HEK293 (cell line): Measurements from ENCODE around the gene XYLB.

ENCODE experiments used
- EGR2 ChIP-seq: fragments of 450-650 bp; formaldehyde crosslinking; IDR thresholded peaks from 2 replicates; pipeline ENCODE4 v1.5.1; 2016; ENCODE audit warnings: low read depth, missing biosample characterization, missing genetic modification characterization
- IKZF3 ChIP-seq: fragments of 450-650 bp; IDR thresholded peaks from 2 replicates; pipeline ENCODE4 v1.5.0; 2018; ENCODE audit warnings: missing biosample characterization, mild to moderate bottlenecking, missing genetic modification characterization, moderate library complexity
- KLF10 ChIP-seq: fragments of 450-650 bp; IDR thresholded peaks from 2 replicates; pipeline ENCODE4 v1.5.1; 2018; ENCODE audit warnings: missing biosample characterization, mild to moderate bottlenecking, missing genetic modification characterization
- KLF7 ChIP-seq: fragments of 450-650 bp; formaldehyde crosslinking; IDR thresholded peaks from 2 replicates; pipeline ENCODE4 v1.5.1; 2016; ENCODE audit warnings: missing biosample characterization, missing genetic modification characterization, borderline replicate concordance
- KLF9 ChIP-seq: fragments of 450-650 bp; formaldehyde crosslinking; IDR thresholded peaks from 2 replicates; pipeline ENCODE4 v1.5.1; 2016; ENCODE audit warnings: missing biosample characterization, missing genetic modification characterization, low read depth
- PATZ1 ChIP-seq: fragments of 450-650 bp; formaldehyde crosslinking; IDR thresholded peaks from 2 replicates; pipeline ENCODE4 v1.5.1; 2016; ENCODE audit warnings: missing biosample characterization, missing genetic modification characterization
- PRDM1 ChIP-seq: fragments of 450-650 bp; formaldehyde crosslinking; IDR thresholded peaks from 2 replicates; pipeline ENCODE4; 2016; ENCODE audit warnings: missing biosample characterization, missing genetic modification characterization
- ZBTB11 ChIP-seq: fragments of 450-650 bp; formaldehyde crosslinking; conservative IDR thresholded peaks from 2 replicates; pipeline ENCODE4 v1.5.1; 2016; ENCODE audit warnings: low read depth, missing biosample characterization, missing genetic modification characterization
- ZBTB21 ChIP-seq: fragments of 450-650 bp; formaldehyde crosslinking; IDR thresholded peaks from 2 replicates; pipeline ENCODE4 v1.5.1; 2017; ENCODE audit warnings: missing biosample characterization, missing genetic modification characterization
- ZBTB26 ChIP-seq: fragments of 450-650 bp; formaldehyde crosslinking; optimal IDR thresholded peaks from 2 replicates; pipeline ENCODE3; 2016; ENCODE audit warnings: missing biosample characterization, mild to moderate bottlenecking, missing genetic modification characterization
- ZBTB7A ChIP-seq: fragments of 450-650 bp; formaldehyde crosslinking; IDR thresholded peaks from 2 replicates; pipeline ENCODE4 v1.5.1; 2016; ENCODE audit warnings: low read depth, missing biosample characterization, missing genetic modification characterization
- ZNF112 ChIP-seq: fragments of 450-650 bp; formaldehyde crosslinking; IDR thresholded peaks from 2 replicates; pipeline ENCODE4 v1.5.0; 2017; ENCODE audit warnings: missing biosample characterization, missing genetic modification characterization
- ZNF132 ChIP-seq: fragments of 450-650 bp; formaldehyde crosslinking; IDR thresholded peaks from 2 replicates; pipeline ENCODE4 v1.5.1; 2017; ENCODE audit warnings: missing biosample characterization, missing genetic modification characterization, borderline replicate concordance
- ZNF174 ChIP-seq: fragments of 450-650 bp; formaldehyde crosslinking; IDR thresholded peaks from 2 replicates; pipeline ENCODE4 v1.5.0; 2017; ENCODE audit warnings: missing biosample characterization, mild to moderate bottlenecking, missing genetic modification characterization
- ZNF324 ChIP-seq: fragments of 450-650 bp; formaldehyde crosslinking; IDR thresholded peaks from 2 replicates; pipeline ENCODE4 v1.5.1; 2016; ENCODE audit warnings: missing biosample characterization, missing genetic modification characterization
- ZNF398 ChIP-seq: fragments of 450-650 bp; formaldehyde crosslinking; IDR thresholded peaks from 2 replicates; pipeline ENCODE4 v1.5.1; 2017; ENCODE audit warnings: missing biosample characterization, missing genetic modification characterization
- ZNF404 ChIP-seq: fragments of 450-650 bp; formaldehyde crosslinking; IDR thresholded peaks from 2 replicates; pipeline ENCODE4 v1.5.1; 2017; ENCODE audit warnings: missing biosample characterization, missing genetic modification characterization
- ZNF433 ChIP-seq: fragments of 450-650 bp; formaldehyde crosslinking; IDR thresholded peaks from 2 replicates; pipeline ENCODE4 v1.5.1; 2016; ENCODE audit warnings: missing biosample characterization, missing genetic modification characterization, low read depth
- ZNF501 ChIP-seq: fragments of 450-650 bp; formaldehyde crosslinking; IDR thresholded peaks from 2 replicates; pipeline ENCODE4 v1.5.1; 2016; ENCODE audit warnings: missing biosample characterization, missing genetic modification characterization
- ZNF610 ChIP-seq: fragments of 450-650 bp; formaldehyde crosslinking; IDR thresholded peaks from 2 replicates; pipeline ENCODE4 v1.5.1; 2016; ENCODE audit warnings: missing biosample characterization, missing genetic modification characterization, borderline replicate concordance
- ZNF658 ChIP-seq: fragments of 450-650 bp; formaldehyde crosslinking; IDR thresholded peaks from 2 replicates; pipeline ENCODE4; 2016; ENCODE audit warnings: missing biosample characterization, missing genetic modification characterization
- ZNF776 ChIP-seq: fragments of 450-650 bp; formaldehyde crosslinking; IDR thresholded peaks from 2 replicates; pipeline ENCODE4 v1.5.0; 2017; ENCODE audit warnings: missing biosample characterization, missing genetic modification characterization, borderline replicate concordance
- ZNF837 ChIP-seq: fragments of 450-650 bp; formaldehyde crosslinking; IDR thresholded peaks from 2 replicates; pipeline ENCODE4 v1.5.1; 2016; ENCODE audit warnings: missing biosample characterization, missing genetic modification characterization
- ZNF843 ChIP-seq: fragments of 450-650 bp; formaldehyde crosslinking; IDR thresholded peaks from 2 replicates; pipeline ENCODE4 v1.5.1; 2016; ENCODE audit warnings: missing biosample characterization, missing genetic modification characterization
- ZSCAN16 ChIP-seq: fragments of 450-650 bp; formaldehyde crosslinking; IDR thresholded peaks from 2 replicates; pipeline ENCODE4 v1.5.1; 2016; ENCODE audit warnings: missing biosample characterization, missing genetic modification characterization
- ZXDB ChIP-seq: fragments of 450-650 bp; formaldehyde crosslinking; IDR thresholded peaks from 2 replicates; pipeline ENCODE4 v1.5.1; 2016; ENCODE audit warnings: missing biosample characterization, missing genetic modification characterization
- TF ChIP-seq, protein P1 (sequence below): fragments of 450-650 bp; formaldehyde crosslinking; IDR thresholded peaks from 2 replicates; pipeline ENCODE4 v1.5.1; 2016; ENCODE audit warnings: missing biosample characterization, missing genetic modification characterization, borderline replicate concordance
- TF ChIP-seq, protein P2 (sequence below): fragments of 450-650 bp; formaldehyde crosslinking; IDR thresholded peaks from 2 replicates; pipeline ENCODE4 v1.5.1; 2016; ENCODE audit warnings: missing biosample characterization, missing genetic modification characterization

XYLB gene

DNA sequence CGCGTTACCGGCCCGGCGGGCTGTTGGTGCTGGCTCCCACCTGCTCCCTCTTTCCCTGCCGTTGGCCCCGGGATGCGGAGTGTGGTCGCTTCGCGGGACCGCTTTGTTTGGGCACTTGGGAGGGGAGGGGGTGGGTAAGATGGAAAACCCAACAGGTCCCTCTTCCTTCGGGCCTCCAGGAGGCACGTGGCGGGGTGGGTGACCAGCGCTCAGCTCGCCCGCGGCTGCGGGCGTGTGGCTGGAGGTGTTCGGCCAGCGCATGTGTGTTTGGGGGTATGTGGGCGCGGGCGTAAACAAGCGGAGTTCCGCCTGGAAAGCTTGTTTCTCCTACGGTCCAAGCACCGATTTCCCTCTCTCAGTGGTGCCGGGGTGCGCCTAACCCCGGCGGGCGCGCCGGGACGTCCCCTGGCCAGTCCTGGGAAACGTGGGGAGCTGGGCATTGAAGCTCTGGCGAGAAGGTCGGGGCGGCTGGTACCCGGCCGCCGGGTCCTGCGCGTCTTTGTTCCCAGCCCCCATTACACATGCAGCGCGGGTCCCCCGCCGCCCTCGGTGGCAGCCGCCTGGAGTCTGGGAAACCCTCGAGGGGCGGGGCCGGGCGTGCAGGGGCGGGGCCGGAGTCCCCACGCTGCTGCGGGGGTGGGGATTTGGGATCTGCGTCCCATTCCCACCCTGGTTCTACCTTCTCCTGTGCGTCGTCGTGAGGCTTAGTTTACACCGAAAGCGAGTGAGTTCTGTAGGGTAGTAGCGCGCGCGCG, 108.5 kb downstream of the XYLB start (continued):
- TF ChIP-seq ZBTB26 (tag by site-specific recombination) (peak; percentile 67), ZNF132 (tag by site-specific recombination) (no peak), ZNF398 (0 out of 2 replicates have a peak, but pooled peaks have one; percentile 10), KLF10 (tag by site-specific recombination) (peak; percentile 83), ZNF433 (no peak), KLF7 (no peak), ZBTB21 (tag by site-specific recombination) (no peak), ZNF112 (no peak), ZNF658 (no peak), ZNF837 (tag by site-specific recombination) (no peak), ZNF174 (no peak), ZNF610 (tag by site-specific recombination) (no peak), ZXDB (tag by site-specific recombination) (peak; percentile 51), KLF9 (peak; percentile 82), ZNF404 (tag by site-specific recombination) (no peak), ZNF843 (tag by site-specific recombination) (0 out of 2 replicates have a peak, but pooled peaks have one; percentile 48), IKZF3 (tag by site-specific recombination) (peak; percentile 68; the same call in 1 of the 2 replicates), PRDM1 (tag by site-specific recombination) (no peak), ZNF324 (tag by site-specific recombination) (no peak), ZSCAN16 (tag by site-specific recombination) (peak; percentile 94), ZNF501 (tag by site-specific recombination) (peak; percentile 29; the same call in 1 of the 2 replicates), PATZ1 (tag by site-specific recombination) (peak; percentile 60; the same call in 1 of the 2 replicates), ZNF776 (tag by site-specific recombination) (no peak), ZBTB7A (no peak), ZBTB11 (tag by site-specific recombination) (0 out of 2 replicates have a peak, but pooled peaks have one; percentile 17), EGR2 (tag by site-specific recombination) (peak; percentile 60)
- TF ChIP-seq, protein P1, sequence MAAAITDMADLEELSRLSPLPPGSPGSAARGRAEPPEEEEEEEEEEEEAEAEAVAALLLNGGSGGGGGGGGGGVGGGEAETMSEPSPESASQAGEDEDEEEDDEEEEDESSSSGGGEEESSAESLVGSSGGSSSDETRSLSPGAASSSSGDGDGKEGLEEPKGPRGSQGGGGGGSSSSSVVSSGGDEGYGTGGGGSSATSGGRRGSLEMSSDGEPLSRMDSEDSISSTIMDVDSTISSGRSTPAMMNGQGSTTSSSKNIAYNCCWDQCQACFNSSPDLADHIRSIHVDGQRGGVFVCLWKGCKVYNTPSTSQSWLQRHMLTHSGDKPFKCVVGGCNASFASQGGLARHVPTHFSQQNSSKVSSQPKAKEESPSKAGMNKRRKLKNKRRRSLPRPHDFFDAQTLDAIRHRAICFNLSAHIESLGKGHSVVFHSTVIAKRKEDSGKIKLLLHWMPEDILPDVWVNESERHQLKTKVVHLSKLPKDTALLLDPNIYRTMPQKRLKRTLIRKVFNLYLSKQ, result no peak
- TF ChIP-seq, protein P2, sequence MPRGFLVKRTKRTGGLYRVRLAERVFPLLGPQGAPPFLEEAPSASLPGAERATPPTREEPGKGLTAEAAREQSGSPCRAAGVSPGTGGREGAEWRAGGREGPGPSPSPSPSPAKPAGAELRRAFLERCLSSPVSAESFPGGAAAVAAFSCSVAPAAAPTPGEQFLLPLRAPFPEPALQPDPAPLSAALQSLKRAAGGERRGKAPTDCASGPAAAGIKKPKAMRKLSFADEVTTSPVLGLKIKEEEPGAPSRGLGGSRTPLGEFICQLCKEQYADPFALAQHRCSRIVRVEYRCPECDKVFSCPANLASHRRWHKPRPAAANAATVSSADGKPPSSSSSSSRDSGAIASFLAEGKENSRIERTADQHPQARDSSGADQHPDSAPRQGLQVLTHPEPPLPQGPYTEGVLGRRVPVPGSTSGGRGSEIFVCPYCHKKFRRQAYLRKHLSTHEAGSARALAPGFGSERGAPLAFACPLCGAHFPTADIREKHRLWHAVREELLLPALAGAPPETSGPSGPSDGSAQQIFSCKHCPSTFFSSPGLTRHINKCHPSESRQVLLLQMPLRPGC (tag by site-specific recombination), result no peak
